ENCODE measurements around the gene AXDND1.
"Not testable (repeated sequence)": the region's sequence is repeated elsewhere in the genome, so short reads cannot be mapped to it uniquely, and the experiment has no call there.

AXDND1 gene

GRCh38 chr1:179372160-179372559 lies 6.4 kb downstream of the AXDND1 start:
- DNase-seq: no peak

GRCh38 chr1:179376223-179376622 lies 10.5 kb downstream of the AXDND1 start:
- no peak for DNase-seq

DNA sequence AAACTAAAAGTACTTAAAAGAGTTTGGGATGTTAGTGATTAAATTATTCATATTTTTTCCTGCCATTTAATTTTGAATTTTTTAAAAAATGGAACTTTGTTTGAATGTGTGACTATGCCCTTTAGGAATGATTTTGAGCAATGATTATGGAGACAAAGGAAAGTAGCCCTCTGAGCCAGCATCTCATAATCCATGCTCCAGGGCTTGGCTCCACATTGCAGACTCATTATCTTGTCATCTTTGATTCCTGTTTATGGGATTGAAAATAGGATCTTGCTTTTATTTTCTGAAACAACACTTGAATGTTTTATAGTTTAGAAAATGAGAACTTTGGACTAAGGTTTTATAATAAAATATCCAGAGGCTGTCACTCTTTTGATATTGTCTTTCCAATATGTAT lies 14.5 kb downstream of the AXDND1 start:
- DNase-seq: no peak

DNA sequence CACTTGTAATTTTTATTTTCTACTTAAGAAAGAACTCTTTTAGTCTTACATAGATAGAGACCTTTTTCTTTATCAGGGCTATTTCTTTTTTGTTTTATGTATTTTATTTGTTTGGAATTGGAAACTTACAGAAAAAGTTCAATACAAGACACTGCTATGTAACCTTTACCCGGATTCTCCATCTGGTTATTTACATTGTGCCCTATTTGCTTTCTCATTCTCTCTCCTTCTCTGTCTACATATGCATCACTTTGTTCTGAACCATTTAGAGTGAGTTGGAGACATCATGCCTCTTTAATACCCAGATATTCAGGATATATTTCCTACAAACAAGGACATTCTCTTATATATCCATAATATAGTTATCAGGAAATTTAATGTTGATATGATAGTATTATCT lies 18.3 kb downstream of the AXDND1 start:
- DNase-seq: no peak

DNA sequence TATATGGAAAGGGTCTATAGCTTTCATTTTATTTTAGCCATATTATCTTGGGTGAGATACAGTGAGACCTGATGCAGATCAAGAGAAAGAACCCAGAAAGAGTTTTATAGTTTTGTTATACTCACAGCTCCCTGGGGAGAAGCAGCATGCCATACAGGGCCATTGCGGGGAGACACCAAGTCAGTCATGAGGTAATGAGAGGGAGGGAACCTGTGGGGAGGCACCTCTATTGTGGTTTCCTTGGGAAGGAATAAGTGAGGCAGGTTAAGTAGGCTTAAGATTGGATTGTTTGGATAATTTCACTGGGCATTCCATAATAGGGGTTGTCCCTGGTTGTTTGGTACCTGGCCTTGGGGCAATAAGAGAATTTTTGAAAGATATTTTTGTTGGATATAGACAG lies 19.7 kb downstream of the AXDND1 start:
- no peak for DNase-seq

- DNase-seq: no peak
Observed at GRCh38 chr1:179393721-179394120, 27.9 kb downstream of the AXDND1 start.

DNA sequence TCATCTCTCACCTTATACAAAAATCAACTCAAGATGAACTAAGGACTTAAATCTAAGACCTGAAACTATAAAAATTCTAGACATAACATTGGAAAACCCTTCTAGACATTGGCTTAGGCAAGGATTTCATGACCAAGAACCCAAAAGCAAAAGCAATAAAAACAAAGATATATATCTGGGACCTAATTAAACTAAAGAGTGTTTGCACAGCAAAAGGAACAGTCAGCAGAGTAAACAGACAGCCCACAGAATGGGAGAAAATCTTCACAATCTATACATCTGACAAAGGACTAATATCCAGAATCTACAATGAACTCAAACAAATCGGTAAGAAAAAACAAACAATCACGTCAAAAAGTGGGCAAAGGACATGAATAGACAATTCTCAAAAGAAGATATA lies 33.6 kb downstream of the AXDND1 start:
- DNase-seq: not testable (repeated sequence)

- not testable (repeated sequence) for DNase-seq
Observed at GRCh38 chr1:179417760-179418159, 52.0 kb downstream of the AXDND1 start.

GRCh38 chr1:179418706-179419105 lies 52.9 kb downstream of the AXDND1 start:
- not testable (repeated sequence) for DNase-seq

- no peak for DNase-seq
Observed at GRCh38 chr1:179424610-179425009, 58.8 kb downstream of the AXDND1 start.

GRCh38 chr1:179425186-179425585 lies 59.4 kb downstream of the AXDND1 start:
- no peak for DNase-seq

GRCh38 chr1:179437171-179437570 lies 71.4 kb downstream of the AXDND1 start:
- no peak for DNase-seq

DNA sequence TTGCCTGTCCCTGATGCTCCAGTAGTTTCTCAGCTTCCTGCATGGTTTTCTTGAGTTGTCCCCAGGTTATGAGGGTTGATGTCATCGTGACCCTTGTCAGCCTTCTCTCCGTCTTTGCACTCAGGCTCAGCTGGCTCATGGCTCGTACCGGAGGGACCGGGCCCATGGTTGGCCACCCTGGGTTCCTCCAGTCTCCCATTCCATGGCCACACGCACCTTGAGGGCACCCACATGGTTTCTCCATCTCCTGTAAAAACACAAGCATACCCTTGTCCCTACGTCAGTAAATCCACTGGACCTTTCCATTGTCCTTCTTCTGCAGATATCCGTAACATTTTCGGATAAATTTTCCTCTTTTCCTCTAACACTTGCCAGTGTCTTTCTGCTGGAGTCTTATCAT lies 73.9 kb downstream of the AXDND1 start:
- DNase-seq: not testable (repeated sequence)

DNA sequence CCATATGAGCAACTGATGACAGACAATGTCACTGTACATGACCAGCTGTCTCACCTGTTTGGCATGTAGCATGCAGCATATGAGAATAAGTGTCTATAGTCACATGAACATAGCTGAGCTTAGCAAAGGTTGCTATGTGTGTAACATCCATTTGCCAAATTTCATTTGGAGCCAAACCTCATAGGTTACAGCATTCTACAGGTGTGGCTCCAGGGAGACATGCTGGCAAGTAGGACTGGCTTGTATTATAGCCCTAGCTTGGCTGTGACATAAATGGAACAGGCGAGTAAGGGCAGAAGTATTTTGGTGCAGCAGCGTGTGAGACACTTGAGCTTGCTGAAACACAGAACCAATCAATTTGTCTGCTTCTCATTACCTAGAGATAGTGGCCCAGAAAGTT lies 74.5 kb downstream of the AXDND1 start:
- DNase-seq: not testable (repeated sequence)

GRCh38 chr1:179440971-179441370 lies 75.2 kb downstream of the AXDND1 start:
- DNase-seq: no peak

DNA sequence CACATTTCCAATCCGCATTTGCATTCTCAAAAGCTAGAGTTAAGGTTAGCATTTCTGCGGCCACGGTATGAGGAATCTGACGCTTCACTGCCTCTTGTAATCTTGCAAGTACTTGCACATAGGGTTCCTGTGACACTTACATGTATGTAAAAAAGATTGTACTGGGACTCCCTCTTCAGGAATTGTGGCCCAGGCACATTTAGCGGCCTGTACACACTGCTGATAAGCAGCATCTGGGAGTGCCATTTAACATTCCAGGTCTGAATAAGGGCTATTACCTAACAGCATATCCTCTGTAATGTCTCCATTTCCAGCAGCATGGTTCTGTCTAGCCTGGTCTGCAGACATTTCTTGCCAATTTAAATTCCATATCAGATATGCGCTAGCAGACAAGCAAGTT lies 75.7 kb downstream of the AXDND1 start:
- DNase-seq: no peak

GRCh38 chr1:179442846-179443245 lies 77.1 kb downstream of the AXDND1 start:
- DNase-seq: not testable (repeated sequence)

- no peak for DNase-seq
Observed at GRCh38 chr1:179445593-179445992, 79.8 kb downstream of the AXDND1 start.

DNA sequence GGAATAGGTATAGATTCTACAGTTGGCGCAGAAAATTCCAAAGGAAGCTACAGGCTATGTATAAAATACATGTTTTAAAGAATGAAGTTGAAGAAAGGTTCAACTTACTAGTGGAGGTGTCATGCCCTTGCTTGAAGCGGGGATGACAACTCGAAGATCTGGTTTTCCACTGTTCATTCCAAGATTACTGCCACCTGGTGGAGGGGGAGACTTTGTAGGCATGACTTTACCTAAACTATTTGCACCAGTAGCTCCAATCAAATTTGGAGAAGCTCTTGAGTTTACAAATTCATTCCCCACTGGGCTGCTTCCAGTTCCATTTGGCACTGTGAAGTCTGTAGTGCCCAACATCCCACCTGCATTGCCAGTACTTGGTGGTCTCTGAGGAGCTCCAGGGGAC lies 81.7 kb downstream of the AXDND1 start:
- no peak for DNase-seq

DNA sequence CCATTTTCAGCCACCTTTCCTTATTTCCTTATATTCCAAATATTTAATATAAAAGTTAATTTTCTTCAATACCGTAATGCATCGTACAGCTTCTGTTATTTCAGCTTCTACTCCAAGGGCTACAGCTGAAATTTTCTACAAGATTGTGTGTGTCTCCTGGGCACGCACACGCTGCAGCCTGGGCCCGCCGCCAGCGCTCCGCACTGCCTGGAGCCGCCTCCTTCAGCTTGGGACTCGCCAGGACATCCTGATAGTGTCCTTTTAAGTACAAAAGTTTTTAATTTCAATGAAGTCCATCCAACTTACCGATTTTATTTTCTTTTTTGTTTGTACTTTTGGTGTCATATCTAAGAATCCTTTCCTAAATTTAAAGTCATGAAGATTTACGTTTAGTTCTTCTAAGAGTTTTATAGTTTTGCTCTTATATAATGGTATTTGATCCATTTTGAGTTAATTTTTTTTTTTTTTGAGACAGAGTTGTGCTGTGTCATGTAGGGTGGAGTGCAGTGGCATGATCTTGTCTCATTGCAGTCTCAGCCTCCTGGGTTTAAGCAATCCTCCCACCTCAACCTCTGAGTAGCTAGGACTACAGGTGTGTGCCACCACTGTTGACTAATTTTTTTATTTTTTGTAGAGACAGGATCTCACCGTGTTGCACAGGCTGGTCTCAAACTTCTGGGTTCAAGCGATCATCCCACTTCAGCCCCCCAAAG lies 82.8 kb downstream of the AXDND1 start:
- no peak for DNase-seq

DNA sequence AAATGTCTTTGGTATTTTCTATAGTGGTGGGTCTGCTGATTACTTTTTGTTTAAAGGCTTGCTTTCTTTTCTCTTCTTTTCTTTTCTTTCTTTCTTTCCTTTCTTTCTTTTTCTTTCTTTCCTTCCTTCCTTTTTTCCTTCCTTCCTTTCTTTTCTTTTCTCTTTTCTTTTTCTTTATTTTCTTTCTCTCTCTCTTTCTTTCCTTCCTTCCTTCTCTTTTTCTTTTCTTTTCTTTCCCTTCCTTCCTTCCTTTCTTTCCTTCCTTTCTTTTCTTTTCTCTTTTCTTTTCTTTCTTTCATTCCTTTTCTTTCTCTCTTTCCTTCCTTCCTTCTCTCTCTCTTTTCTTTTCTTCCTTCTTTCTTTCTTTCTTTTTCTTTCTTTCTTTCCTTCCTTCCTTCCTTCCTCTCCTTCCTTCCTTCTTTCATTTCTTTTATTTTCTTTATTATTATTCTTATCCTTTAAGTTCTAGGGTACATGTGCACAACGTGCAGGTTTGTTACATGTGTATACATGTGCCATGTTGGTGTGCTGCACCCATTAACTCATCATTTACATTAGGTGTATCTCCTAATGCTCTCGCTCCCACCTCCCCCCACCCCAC lies 93.9 kb downstream of the AXDND1 start:
- not testable (repeated sequence) for DNase-seq

DNA sequence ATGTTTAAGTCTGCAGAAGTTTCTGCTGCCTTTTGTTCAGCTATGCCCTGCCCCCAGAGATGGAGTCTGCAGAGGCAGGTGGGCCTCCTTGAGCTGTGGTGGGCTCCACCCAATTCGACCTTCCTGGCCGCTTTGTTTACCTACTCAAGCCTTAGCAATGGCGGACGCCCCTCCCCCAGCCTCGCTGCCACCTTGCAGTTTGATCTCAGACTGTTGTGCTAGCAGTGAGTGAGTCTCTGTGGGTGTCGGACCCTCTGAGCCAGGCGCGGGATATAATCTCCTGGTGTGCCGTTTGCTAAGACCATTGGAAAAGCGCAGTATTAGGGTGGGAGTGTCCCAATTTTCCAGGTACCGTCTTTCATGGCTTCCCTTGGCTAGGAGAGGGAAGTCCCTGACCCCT lies 99.9 kb downstream of the AXDND1 start:
- DNase-seq: not testable (repeated sequence)

- DNase-seq: no peak
Observed at GRCh38 chr1:179474713-179475112, 108.9 kb downstream of the AXDND1 start.

- DNase-seq: no peak
Observed at GRCh38 chr1:179476484-179476883, 110.7 kb downstream of the AXDND1 start.

GRCh38 chr1:179478370-179478769 lies 112.6 kb downstream of the AXDND1 start:
- no peak for DNase-seq
